K562 (cell line): ENCODE results near the gene AKIRIN1. TPM values are rescaled to one million over a fixed set of nuclear protein-coding genes. Genes with fewer than 3 reads are reported as not detected.

Experiments
- ARID1B ChIP-seq: fragments of 450-650 bp; IDR thresholded peaks from 2 replicates; pipeline ENCODE4 v1.6.1; 2016; ENCODE audit warnings: antibody characterized with exemption, mild to moderate bottlenecking, inconsistent platforms
- ATF4 ChIP-seq: fragments of 450-650 bp; formaldehyde crosslinking; IDR thresholded peaks from 2 replicates; pipeline ENCODE4 v1.4.0; 2022; ENCODE audit warnings: mild to moderate bottlenecking, moderate library complexity
- BACH1 ChIP-seq: fragments of 200-800 bp; sonication (Bioruptor generic); IDR thresholded peaks from 2 replicates; pipeline ENCODE4 v1.6.1; 2016; ENCODE audit warnings: missing genetic modification characterization, missing compliant biosample characterization
- CTCFL ChIP-seq: IDR thresholded peaks from 2 replicates; pipeline ENCODE4 v1.6.1; 2011; ENCODE audit warnings: borderline replicate concordance, low read depth, mild to moderate bottlenecking, moderate library complexity, low read length; ENCODE audit not compliant: insufficient read depth, poor library complexity, severe bottlenecking
- GATA2 ChIP-seq: sonication (generic); formaldehyde crosslinking; IDR thresholded peaks from 2 replicates; pipeline ENCODE4 v1.4.0; 2020; ENCODE audit warnings: mild to moderate bottlenecking, missing genetic modification reagents
- IRF9 ChIP-seq: fragments of 450-650 bp; IDR thresholded peaks from 2 replicates; pipeline ENCODE4 v1.6.1; 2016; ENCODE audit warnings: missing biosample characterization, missing genetic modification characterization
- MYNN ChIP-seq, 2 experiments: sonication (generic); formaldehyde crosslinking in 1 of 2; IDR thresholded peaks; 2 replicates each; pipeline versions ENCODE4 v1.5.0 to v1.6.1; 2016 to 2020; ENCODE audit warnings: antibody characterized with exemption in 1 of 2, missing genetic modification reagents in 1 of 2
- SMARCA4 ChIP-seq: fragments of 450-650 bp; IDR thresholded peaks from 2 replicates; pipeline ENCODE4 v1.6.1; 2016
- TAL1 ChIP-seq: fragments of 450-650 bp; IDR thresholded peaks from 2 replicates; pipeline ENCODE4 v1.6.1; 2016; ENCODE audit warnings: mild to moderate bottlenecking
- TCF15 ChIP-seq: fragments of 250-450 bp; sonication (Bioruptor Pico); IDR thresholded peaks from 2 replicates; pipeline ENCODE4 v1.8.0; 2022; ENCODE audit warnings: moderate library complexity, mild to moderate bottlenecking, inconsistent platforms
- YY1 ChIP-seq, 3 experiments: IDR thresholded peaks; 2 replicates each; pipeline ENCODE4 v1.6.1; 2011; ENCODE audit warnings: low read length in 2 of 3, mild to moderate bottlenecking in 2 of 3, moderate library complexity in 2 of 3, borderline replicate concordance in 1 of 3, control low read depth in 1 of 3, low read depth in 1 of 3; ENCODE audit not compliant: insufficient read depth in 3 of 3, insufficient replicate concordance in 2 of 3, control insufficient read depth in 1 of 3, insufficient read length in 1 of 3; ENCODE audit errors: extremely low read depth in 1 of 3
- ZNF696 ChIP-seq: fragments of 250-450 bp; sonication (Bioruptor Pico); conservative IDR thresholded peaks from 2 replicates; pipeline ENCODE4 v1.4.0; 2020; ENCODE audit warnings: mild to moderate bottlenecking, moderate library complexity
- ZNF780A ChIP-seq: fragments of 250-450 bp; sonication (Bioruptor Pico); IDR thresholded peaks from 2 replicates; pipeline ENCODE4 v1.5.0; 2021; ENCODE audit warnings: mild to moderate bottlenecking
- polyA plus RNA-seq, 8 experiments: library from polyadenylated mRNA; depleted of rRNA in 4 of 8; stranded (reverse) in 5 of 8; unstranded in 3 of 8; fragments of >200 nt; fragmentation: Nextera tagmentation in 2 of 8; fragmentation: Illumina TruSeq in 1 of 8; extraction: Ambion mirVana in 2 of 8; extraction: Trizol in 1 of 8; gene quantifications; 2 replicates each; pipeline versions ENCODE4 v1.2.1 to v1.2.3, GENCODE V29; 2011 to 2014; ENCODE audit warnings: inconsistent platforms in 1 of 8, missing spikeins in 1 of 8
- total RNA-seq, 7 experiments: library from RNA; depleted of rRNA in 6 of 7; stranded (reverse); fragments of >200 nt in 6 of 7; fragmentation: Illumina TruSeq in 2 of 7; extraction: Trizol in 2 of 7; gene quantifications; 2 replicates each; pipeline versions ENCODE4 v1.2.1 to v1.2.3, GENCODE V29; 2011 to 2021; ENCODE audit warnings: low replicate concordance in 1 of 7

AKIRIN1 gene
- total and polyA plus RNA-seq, 9 of the 15 experiments (the other 6 are each of a cell fraction or from before 2014, with no cell fraction given), result 11.5 to 139 (median 83.4) TPM

GRCh38 chr1:39026051-39026865, 35.2 kb downstream of the AKIRIN1 start, which contains the start of gene NDUFS5 (continued):
- TF ChIP-seq IRF9 (tag) (no peak), TAL1 (no peak), TCF15 (CRISPR knock-in tag) (no peak), YY1 (IDR thresholded peaks at IDR 0.05; ENCODE audit: borderline replicate concordance in 1 of 3, control insufficient read depth in 1 of 3, extremely low read depth in 1 of 3, insufficient read depth in 3 of 3, insufficient read length in 1 of 3, insufficient replicate concordance in 2 of 3, low read depth in 1 of 3, low read length in 2 of 3) (peak in 2 of 3 experiments; percentile 48 to 64), BACH1 (no peak), SMARCA4 (peak; percentile 11; the same call in 1 of the 2 replicates), MYNN (IDR thresholded peaks at IDR 0.05) (no peak), MYNN (CRISPR knock-in tag; IDR thresholded peaks at IDR 0.05) (no peak), ZNF696 (CRISPR knock-in tag) (no peak), GATA2 (CRISPR knock-in tag) (no peak), ARID1B (no peak; the same call in 1 of the 2 replicates), CTCFL (no peak), ZNF780A (CRISPR knock-in tag) (no peak), ATF4 (no peak)
